Loucy (cell line): ENCODE data around the gene OSBPL3.

Source experiments
- H2AFZ ChIP-seq: fragments of 200-600 bp; sonication (generic); 2 replicates; pipeline ENCODE4 v1.6.0; 2016; ENCODE audit warnings: antibody characterized with exemption, mild to moderate bottlenecking, low read length, moderate library complexity
- H3F3A ChIP-seq: fragments of 200-600 bp; 2 replicates; pipeline ENCODE4 v1.6.0; 2016; ENCODE audit warnings: antibody characterized with exemption, low read depth, mild to moderate bottlenecking
- H3K27me3 ChIP-seq: fragments of 200-600 bp; sonication (generic); 2 replicates; pipeline ENCODE4 v1.6.1; 2014; ENCODE audit warnings: low read length, mild to moderate bottlenecking; ENCODE audit not compliant: insufficient read depth, poor library complexity, severe bottlenecking
- H3K36me3 ChIP-seq: fragments of 200-600 bp; sonication (generic); 2 replicates; pipeline ENCODE4 v1.6.1; 2016; ENCODE audit warnings: low read length; ENCODE audit not compliant: insufficient read depth
- H3K4me1 ChIP-seq: fragments of 200-600 bp; sonication (generic); 2 replicates; pipeline ENCODE4 v1.5.1; 2014; ENCODE audit warnings: low read length, mild to moderate bottlenecking; ENCODE audit not compliant: insufficient read depth, poor library complexity, severe bottlenecking
- H3K4me2 ChIP-seq: fragments of 200-600 bp; sonication (generic); 2 replicates; pipeline ENCODE4 v1.6.0; 2014; ENCODE audit warnings: antibody characterized with exemption, low read length, low read depth, mild to moderate bottlenecking; ENCODE audit not compliant: poor library complexity, severe bottlenecking
- H3K4me3 ChIP-seq: fragments of 200-600 bp; sonication (generic); 2 replicates; pipeline ENCODE4 v1.5.1; 2014; ENCODE audit warnings: low read length, mild to moderate bottlenecking, mixed read lengths; ENCODE audit not compliant: poor library complexity, severe bottlenecking
- H3K79me2 ChIP-seq: fragments of 200-600 bp; sonication (generic); 2 replicates; pipeline ENCODE4 v1.6.1; 2014; ENCODE audit warnings: low read length; ENCODE audit not compliant: insufficient read depth
- H3K9ac ChIP-seq: fragments of 200-600 bp; sonication (generic); 2 replicates; pipeline ENCODE4 v1.6.0; 2014; ENCODE audit warnings: mild to moderate bottlenecking, low read depth, low read length, moderate library complexity; ENCODE audit not compliant: poor library complexity, severe bottlenecking
- H3K9me2 ChIP-seq: fragments of 200-600 bp; sonication (generic); replicated peaks from 2 replicates; pipeline ENCODE4 v1.6.1; 2016; ENCODE audit warnings: low read depth, low read length, mixed read lengths
- H3K9me3 ChIP-seq: fragments of 200-600 bp; sonication (generic); 2 replicates; pipeline ENCODE4 v1.6.1; 2014; ENCODE audit warnings: mild to moderate bottlenecking, antibody characterized with exemption, low read length, low read depth; ENCODE audit not compliant: insufficient read depth
- H4K20me1 ChIP-seq: fragments of 200-600 bp; sonication (generic); 2 replicates; pipeline ENCODE4 v1.6.0; 2014; ENCODE audit warnings: antibody characterized with exemption, low read length, mild to moderate bottlenecking; ENCODE audit not compliant: insufficient read depth, poor library complexity, severe bottlenecking
- EZH2phosphoT487 ChIP-seq: fragments of 200-600 bp; IDR thresholded peaks from 2 replicates; pipeline ENCODE4 v1.6.1; 2018; ENCODE audit warnings: antibody characterized with exemption, mild to moderate bottlenecking, moderate library complexity, borderline replicate concordance
- TF ChIP-seq, protein P1 (sequence below): fragments of 200-600 bp; sonication (generic); conservative IDR thresholded peaks from 2 replicates; pipeline ENCODE4 v1.5.1; 2014; ENCODE audit warnings: mild to moderate bottlenecking, antibody characterized with exemption, low read length

Gene OSBPL3

DNA sequence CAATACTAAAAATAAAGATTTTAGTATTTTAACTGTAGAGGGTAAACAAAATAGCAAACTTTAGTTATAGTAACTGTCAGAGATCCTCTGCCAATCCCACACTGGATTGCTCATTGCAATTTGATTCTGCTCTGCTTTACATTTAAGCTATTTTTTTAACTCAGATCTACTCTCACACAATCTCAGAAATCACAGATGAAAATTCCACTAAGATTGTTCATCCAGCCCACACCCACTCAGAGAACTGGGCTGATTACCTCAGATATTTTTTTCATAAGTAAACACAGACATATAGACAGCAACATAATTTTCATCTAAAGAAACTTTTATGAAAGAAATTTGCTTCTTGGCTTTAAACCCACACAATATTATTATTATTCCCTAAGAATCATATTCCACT, 7.0 kb downstream of the OSBPL3 start:
- H3K79me2 ChIP-seq = peaks cover 100% of the 10 kb centered on the region
- no peak overlapping the region for H2AFZ ChIP-seq
- H3K4me1 ChIP-seq = peaks cover 73% of the 10 kb centered on the region
- TF ChIP-seq EZH2phosphoT487 = no peak
- TF ChIP-seq, protein P1, sequence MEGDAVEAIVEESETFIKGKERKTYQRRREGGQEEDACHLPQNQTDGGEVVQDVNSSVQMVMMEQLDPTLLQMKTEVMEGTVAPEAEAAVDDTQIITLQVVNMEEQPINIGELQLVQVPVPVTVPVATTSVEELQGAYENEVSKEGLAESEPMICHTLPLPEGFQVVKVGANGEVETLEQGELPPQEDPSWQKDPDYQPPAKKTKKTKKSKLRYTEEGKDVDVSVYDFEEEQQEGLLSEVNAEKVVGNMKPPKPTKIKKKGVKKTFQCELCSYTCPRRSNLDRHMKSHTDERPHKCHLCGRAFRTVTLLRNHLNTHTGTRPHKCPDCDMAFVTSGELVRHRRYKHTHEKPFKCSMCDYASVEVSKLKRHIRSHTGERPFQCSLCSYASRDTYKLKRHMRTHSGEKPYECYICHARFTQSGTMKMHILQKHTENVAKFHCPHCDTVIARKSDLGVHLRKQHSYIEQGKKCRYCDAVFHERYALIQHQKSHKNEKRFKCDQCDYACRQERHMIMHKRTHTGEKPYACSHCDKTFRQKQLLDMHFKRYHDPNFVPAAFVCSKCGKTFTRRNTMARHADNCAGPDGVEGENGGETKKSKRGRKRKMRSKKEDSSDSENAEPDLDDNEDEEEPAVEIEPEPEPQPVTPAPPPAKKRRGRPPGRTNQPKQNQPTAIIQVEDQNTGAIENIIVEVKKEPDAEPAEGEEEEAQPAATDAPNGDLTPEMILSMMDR = no peak
- H3K9ac ChIP-seq = peak overlapping the region; percentile 49
- no peaks in the 10 kb centered on the region for H3K9me2 ChIP-seq
- no peaks in the 10 kb centered on the region for H3K9me3 ChIP-seq
- H3K27me3 ChIP-seq = no peaks in the 10 kb centered on the region
- H3F3A ChIP-seq = 0 out of 2 replicates have a peak, but pooled peaks cover 2% of the 10 kb centered on the region
- peaks cover 60% of the 10 kb centered on the region for H4K20me1 ChIP-seq
- H3K4me2 ChIP-seq = peak overlapping the region; percentile 94
- H3K4me3 ChIP-seq = peak overlapping the region; percentile 84
- no peaks in the 10 kb centered on the region for H3K36me3 ChIP-seq

DNA sequence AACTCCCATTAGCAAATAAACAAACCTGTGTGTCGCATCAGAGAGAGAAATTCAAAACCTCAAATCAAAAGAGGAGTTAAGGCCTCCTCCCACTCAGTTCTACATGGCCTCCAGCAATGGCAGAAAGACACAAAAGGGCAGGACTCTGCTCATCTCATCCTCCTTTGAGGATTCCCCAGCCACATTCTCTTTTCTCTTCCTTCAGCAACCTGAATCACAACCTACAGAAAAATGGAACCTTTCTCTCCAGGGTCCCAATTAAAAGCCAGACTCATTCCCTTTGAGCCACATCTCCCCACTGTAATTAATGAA, 7.9 kb downstream of the OSBPL3 start:
- peak overlapping the region; percentile 54 for H3K4me3 ChIP-seq
- 0 out of 2 replicates have a peak, but pooled peaks cover 5% of the 10 kb centered on the region for H3F3A ChIP-seq
- peaks cover 100% of the 10 kb centered on the region for H3K79me2 ChIP-seq
- H3K4me1 ChIP-seq = peaks cover 75% of the 10 kb centered on the region
- H3K9me2 ChIP-seq = no peaks in the 10 kb centered on the region
- H3K9ac ChIP-seq = peak overlapping the region; percentile 60
- H3K36me3 ChIP-seq = no peaks in the 10 kb centered on the region
- H3K27me3 ChIP-seq = no peaks in the 10 kb centered on the region
- TF ChIP-seq, protein P1 = no peak
- TF ChIP-seq EZH2phosphoT487 = no peak
- H2AFZ ChIP-seq = no peak overlapping the region
- H3K4me2 ChIP-seq = peak overlapping the region; percentile 94
- H4K20me1 ChIP-seq = peaks cover 62% of the 10 kb centered on the region
- H3K9me3 ChIP-seq = no peaks in the 10 kb centered on the region

DNA sequence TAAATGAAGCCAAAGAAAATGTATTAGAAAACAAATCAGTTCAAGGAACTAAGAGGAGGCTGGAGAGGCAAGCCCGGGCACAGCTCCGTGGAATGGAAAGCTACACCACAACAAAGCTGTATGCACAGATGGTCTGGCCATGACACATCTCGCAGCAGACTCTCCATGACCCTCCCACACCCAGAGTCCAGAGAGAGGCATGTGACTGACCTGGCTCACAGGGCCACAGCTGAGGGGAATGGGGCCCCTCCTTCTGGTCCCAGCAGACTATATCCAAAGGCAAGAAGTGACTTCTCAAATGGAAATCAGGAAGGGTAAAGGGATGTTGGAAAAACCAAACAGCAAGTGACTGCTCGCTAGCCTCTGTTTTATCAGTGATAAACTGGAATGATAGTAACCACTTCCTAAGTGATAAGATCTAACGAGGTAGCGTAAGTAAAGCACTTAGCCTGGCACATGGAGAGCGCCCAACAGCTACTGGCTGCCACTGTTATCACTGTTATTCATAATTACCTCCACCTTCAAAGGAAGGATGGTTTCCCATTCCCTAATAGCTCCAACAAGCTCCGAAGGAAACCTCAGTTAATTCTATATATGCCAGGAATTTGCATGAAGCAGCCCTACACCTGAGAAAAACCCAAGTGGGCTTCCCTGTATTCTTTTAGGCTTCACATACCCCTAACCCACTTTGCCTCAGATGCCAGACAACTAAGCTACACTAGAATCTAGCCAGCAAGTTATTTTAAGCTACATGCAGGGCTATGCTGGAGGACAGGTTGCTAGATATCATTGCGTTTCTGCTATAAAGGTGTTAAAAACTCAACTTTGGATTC, 8.4 kb downstream of the OSBPL3 start:
- Histone ChIP-seq H3K9ac (peak overlapping the region; percentile 60), H3K36me3 (no peaks in the 10 kb centered on the region), H3K4me1 (peaks cover 73% of the 10 kb centered on the region), H4K20me1 (peaks cover 61% of the 10 kb centered on the region), H2AFZ (no peak overlapping the region), H3K4me3 (peak overlapping the region; percentile 54), H3K4me2 (peak overlapping the region; percentile 94), H3K9me2 (no peaks in the 10 kb centered on the region), H3F3A (peaks cover 8% of the 10 kb centered on the region; the same call in 1 of the 2 replicates), H3K79me2 (peaks cover 100% of the 10 kb centered on the region), H3K9me3 (no peaks in the 10 kb centered on the region), H3K27me3 (no peaks in the 10 kb centered on the region)
- no peak for TF ChIP-seq EZH2phosphoT487
- TF ChIP-seq, protein P1 = no peak
